CD4-positive, alpha-beta memory T cell (primary cell): ENCODE measurements around the gene PRKG2. TPM values are rescaled to one million over a fixed set of nuclear protein-coding genes. Genes with fewer than 3 reads are reported as not detected.
A peak's percentile ranks its signal among the peaks of the same experiment; 100 is the strongest.

Experiments used
- CTCF ChIA-PET: fragments of 350-600 bp; sonication (Branson Sonifier 250); formaldehyde crosslinking; loops from one replicate; lab custom pipeline; 2021; ENCODE audit warnings: inconsistent platforms; ENCODE audit not compliant: partially characterized antibody; lab: Charles Lee
- POLR2A ChIA-PET: fragments of 350-600 bp; sonication (Branson Sonifier 250); formaldehyde crosslinking; loops from one replicate; lab custom pipeline; 2021; ENCODE audit not compliant: partially characterized antibody; lab: Charles Lee
- DNase-seq, 5 donors: peaks; one replicate each; pipeline versions ENCODE4 v3.0.0 to v3.0.0-alpha.2; 2020 to 2022; ENCODE audit warnings: mixed read lengths in 1 of 5
- H3K27ac ChIP-seq: one replicate; pipeline ENCODE4 v1.7.0; 2013; ENCODE audit warnings: low read depth, low read length
- H3K27me3 ChIP-seq: 2 replicates; pipeline ENCODE4 v1.7.0; 2013; ENCODE audit warnings: mild to moderate bottlenecking, low read length, moderate library complexity; ENCODE audit not compliant: insufficient read depth
- H3K36me3 ChIP-seq: 2 replicates; pipeline ENCODE4 v1.7.0; 2013; ENCODE audit warnings: mild to moderate bottlenecking, low read length, moderate library complexity; ENCODE audit not compliant: insufficient read depth
- H3K4me1 ChIP-seq: 2 replicates; pipeline ENCODE4 v1.7.0; 2013; ENCODE audit warnings: mild to moderate bottlenecking, low read length, moderate library complexity; ENCODE audit not compliant: insufficient read depth
- H3K4me3 ChIP-seq, 2 donors: one replicate each; pipeline ENCODE4 v1.7.0; 2013; ENCODE audit warnings: low read length in 2 of 2, mild to moderate bottlenecking in 1 of 2
- H3K9me3 ChIP-seq, 2 donors: one replicate each; pipeline ENCODE4 v1.7.0; 2013; ENCODE audit warnings: low read length in 2 of 2, control low read depth in 1 of 2; ENCODE audit not compliant: control insufficient read depth in 1 of 2
- H3K27ac Mint-ChIP-seq, 7 donors: one replicate each; pipeline ENCODE4 v1.8.0; 2020 to 2021; ENCODE audit warnings: mixed read lengths in 7 of 7, mild to moderate bottlenecking in 6 of 7, inconsistent platforms in 3 of 7, moderate library complexity in 3 of 7
- H3K27me3 Mint-ChIP-seq, 2 donors: one replicate each; pipeline ENCODE4 v1.8.0; 2020 to 2021; ENCODE audit warnings: mixed read lengths in 2 of 2
- H3K36me3 Mint-ChIP-seq, 2 donors: one replicate each; pipeline ENCODE4 v1.8.0; 2020 to 2021; ENCODE audit warnings: mixed read lengths in 2 of 2, inconsistent platforms in 1 of 2, mild to moderate bottlenecking in 1 of 2
- H3K4me1 Mint-ChIP-seq, 4 donors: one replicate each; pipeline ENCODE4 v1.8.0; 2020 to 2021; ENCODE audit warnings: mixed read lengths in 4 of 4, mild to moderate bottlenecking in 1 of 4
- H3K4me3 Mint-ChIP-seq, 8 donors: one replicate each; pipeline ENCODE4 v1.8.0; 2020 to 2021; ENCODE audit warnings: mixed read lengths in 8 of 8, mild to moderate bottlenecking in 7 of 8, moderate library complexity in 6 of 8, inconsistent platforms in 3 of 8
- H3K9me3 Mint-ChIP-seq, 8 donors: one replicate each; pipeline ENCODE4 v1.8.0; 2020 to 2021; ENCODE audit warnings: mixed read lengths in 8 of 8, mild to moderate bottlenecking in 5 of 8, inconsistent platforms in 3 of 8, moderate library complexity in 1 of 8
- intact Hi-C: fragments of 100-400 bp; cut with micrococcal nuclease; formaldehyde crosslinking; loops from one replicate; pipeline ENCODE4 v1.15.1; 2023
- polyA plus RNA-seq, 2 donors: library from polyadenylated mRNA; unstranded; fragments of 300-500 nt; fragmentation: Illumina TruSeq; gene quantifications; one replicate each; pipeline ENCODE4 v1.2.3, GENCODE V29; 2021
- total RNA-seq, 2 experiments: library from RNA; stranded (reverse); gene quantifications; one replicate each; pipeline ENCODE4 v1.2.3, GENCODE V29; 2021

Gene PRKG2
- total RNA-seq (1 to 10 TPM; 1.7 to 2.2 TPM), polyA plus RNA-seq (1 to 10 TPM; 1.5 to 5.1 TPM)

GRCh38 chr4:81214881-81215868, at the start of gene PRKG2:
TSS of gene PRKG2 (minus strand) at chr4:81215222. CDS start at chr4:81205047, 10,175 bp downstream.
- ChIA-PET POLR2A (no interaction called here), CTCF (no interaction called here)
- H3K36me3 ChIP-seq = no peaks in the 10 kb centered on the region
- no peak for DNase-seq
- H3K9me3 ChIP-seq = no peaks in the 10 kb centered on the region
- no peak within 1 kb of the TSS for H3K4me3 ChIP-seq
- no peaks in the 10 kb centered on the region for H3K4me1 ChIP-seq
- Mint-ChIP-seq H3K9me3 (peaks cover 0 to 2% (median 0%) of the 10 kb centered on the region in 8 donors), H3K27me3 (peaks cover 15 to 21% of the 10 kb centered on the region in 2 donors), H3K4me1 (peaks cover 0 to 9% (median 5%) of the 10 kb centered on the region in 4 donors), H3K36me3 (no peaks in the 10 kb centered on the region), H3K4me3 (peak within 1 kb of the TSS in 6 of 8 donors; percentile 53 to 80 (median 65)), H3K27ac (no peak within 1 kb of the TSS)
- H3K27me3 ChIP-seq = no peaks in the 10 kb centered on the region
- no peak within 1 kb of the TSS for H3K27ac ChIP-seq
- intact Hi-C loops = no loop called here

DNA sequence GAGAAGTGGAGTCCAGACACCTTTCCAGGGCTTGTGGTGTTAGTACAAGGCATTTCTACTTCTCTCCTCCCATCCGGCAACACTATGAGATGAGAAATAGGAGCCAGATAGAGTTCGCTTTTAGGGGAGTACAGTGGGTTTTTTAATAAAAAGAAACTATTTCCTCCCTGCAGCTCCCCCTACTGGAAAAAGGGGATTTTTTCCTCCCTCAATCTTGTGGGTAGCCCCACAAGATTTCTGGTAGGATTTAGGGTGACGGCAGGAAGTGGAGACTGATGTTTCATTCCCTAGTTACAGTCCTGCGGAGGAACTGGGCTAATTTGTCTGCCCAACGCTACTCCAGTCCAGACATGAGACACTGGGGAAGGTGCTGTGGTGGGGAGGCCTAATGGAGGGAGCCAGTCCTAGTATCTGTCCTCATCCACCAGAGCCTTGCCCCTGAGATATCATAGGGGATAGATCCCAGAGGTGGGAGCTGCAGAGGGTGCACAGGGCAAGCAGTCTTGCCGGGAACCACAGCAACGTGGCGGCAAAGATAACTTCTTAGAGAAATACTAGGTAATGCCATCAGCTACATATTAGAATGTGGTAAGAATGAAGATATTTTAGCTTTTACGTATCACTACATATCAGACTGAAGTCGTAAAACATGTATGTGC, 45.5 kb upstream of the PRKG2 start:
- CTCF ChIA-PET = no interaction called here
- Histone ChIP-seq H3K27ac (no peak overlapping the region), H3K4me1 (no peaks in the 10 kb centered on the region), H3K4me3 (no peak overlapping the region), H3K27me3 (no peaks in the 10 kb centered on the region), H3K36me3 (no peaks in the 10 kb centered on the region), H3K9me3 (no peaks in the 10 kb centered on the region)
- Mint-ChIP-seq H3K4me1 (no peaks in the 10 kb centered on the region), H3K36me3 (no peaks in the 10 kb centered on the region), H3K4me3 (no peak overlapping the region), H3K27ac (no peak overlapping the region), H3K27me3 (peaks cover 5% of the 10 kb centered on the region in 2 donors), H3K9me3 (peaks cover 0 to 7% (median 0%) of the 10 kb centered on the region in 8 donors)
- intact Hi-C loops = no loop called here
- POLR2A ChIA-PET = no interaction called here
- DNase-seq = no peak

DNA sequence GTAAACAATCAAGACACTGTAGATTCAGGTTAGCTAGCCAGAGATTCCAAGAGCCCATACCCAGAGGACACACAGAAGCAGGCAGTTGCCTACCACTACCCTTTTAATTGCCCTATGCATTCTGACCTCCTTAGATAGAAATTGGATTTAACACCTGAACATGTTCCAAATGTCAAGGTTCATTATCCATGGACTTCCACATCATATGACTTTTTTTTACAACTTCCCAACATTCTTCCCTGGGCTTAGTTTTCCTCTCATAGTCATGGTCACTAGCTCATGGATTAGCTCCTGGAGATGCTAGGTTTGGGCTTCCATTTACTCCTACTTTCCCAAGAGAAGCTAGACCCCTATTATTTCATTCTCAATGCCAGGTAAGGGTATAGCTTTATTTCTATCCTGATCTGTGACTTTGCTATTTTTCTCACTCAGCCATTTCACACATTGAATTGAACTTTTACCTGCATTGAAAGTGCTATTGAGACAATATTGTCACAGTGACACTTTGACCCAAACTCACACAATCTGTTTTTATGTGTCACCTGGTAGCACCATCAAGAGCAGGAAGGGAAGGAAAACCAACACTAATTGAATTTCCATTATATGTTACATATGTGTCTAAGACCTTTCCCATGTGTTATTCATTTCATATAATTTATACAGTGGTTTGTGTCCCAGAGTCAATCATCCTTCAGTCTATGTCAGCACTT, 44.0 kb upstream of the PRKG2 start:
- H3K36me3 Mint-ChIP-seq = no peaks in the 10 kb centered on the region
- Histone ChIP-seq H3K4me1 (no peaks in the 10 kb centered on the region), H3K36me3 (no peaks in the 10 kb centered on the region), H3K27ac (no peak overlapping the region), H3K9me3 (no peaks in the 10 kb centered on the region), H3K4me3 (no peak overlapping the region), H3K27me3 (no peaks in the 10 kb centered on the region)
- CTCF ChIA-PET = no interaction called here
- POLR2A ChIA-PET = no interaction called here
- no peak overlapping the region for H3K27ac Mint-ChIP-seq
- H3K4me1 Mint-ChIP-seq = no peaks in the 10 kb centered on the region
- DNase-seq = no peak
- intact Hi-C loops = loop anchor here (5.0 kb wide), 1 partner anchor 192 kb away; no protein-coding TSS in a partner anchor
- no peak overlapping the region for H3K4me3 Mint-ChIP-seq
- H3K9me3 Mint-ChIP-seq = no peaks in the 10 kb centered on the region
- H3K27me3 Mint-ChIP-seq = peaks cover 5 to 6% of the 10 kb centered on the region in 2 donors

- Histone ChIP-seq H3K9me3 (no peaks in the 10 kb centered on the region), H3K4me3 (no peak overlapping the region), H3K27ac (no peak overlapping the region), H3K36me3 (no peaks in the 10 kb centered on the region), H3K4me1 (no peaks in the 10 kb centered on the region), H3K27me3 (no peaks in the 10 kb centered on the region)
- CTCF ChIA-PET = no interaction called here
- no peaks in the 10 kb centered on the region for H3K4me1 Mint-ChIP-seq
- H3K4me3 Mint-ChIP-seq = no peak overlapping the region
- no peak overlapping the region for H3K27ac Mint-ChIP-seq
- no peaks in the 10 kb centered on the region for H3K36me3 Mint-ChIP-seq
- intact Hi-C loops = loop anchor here (5.0 kb wide), 1 partner anchor 191 kb away; no protein-coding TSS in a partner anchor
- POLR2A ChIA-PET = no interaction called here
- DNase-seq = no peak
- peaks cover 7 to 8% of the 10 kb centered on the region in 2 donors for H3K27me3 Mint-ChIP-seq
- no peaks in the 10 kb centered on the region for H3K9me3 Mint-ChIP-seq
Measured at GRCh38 chr4:81257816-81258215, 42.8 kb upstream of the PRKG2 start.

DNA sequence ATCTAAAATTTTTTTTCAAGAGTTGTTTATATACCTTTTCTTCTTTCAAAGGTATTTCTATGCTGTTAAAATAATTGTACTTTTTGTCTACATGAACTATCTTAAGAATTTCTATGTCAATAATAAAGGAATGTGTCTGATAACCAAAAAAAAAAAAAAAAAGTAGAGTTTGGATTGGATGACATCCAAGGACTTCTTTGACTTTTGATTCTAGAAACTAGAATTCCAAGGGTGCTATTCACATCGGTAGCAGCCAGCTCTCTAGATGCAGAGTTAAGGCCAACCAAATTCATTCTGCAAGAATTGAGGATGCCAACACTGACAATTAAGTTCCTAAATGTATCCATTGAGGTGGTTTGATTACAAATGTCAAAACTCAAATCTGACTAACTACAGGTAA, 42.0 kb upstream of the PRKG2 start:
- H3K4me3 ChIP-seq = no peak overlapping the region
- no peaks in the 10 kb centered on the region for H3K27me3 ChIP-seq
- Mint-ChIP-seq H3K4me1 (no peaks in the 10 kb centered on the region), H3K27ac (no peak overlapping the region), H3K9me3 (no peaks in the 10 kb centered on the region), H3K36me3 (no peaks in the 10 kb centered on the region), H3K4me3 (no peak overlapping the region), H3K27me3 (peaks cover 7 to 8% of the 10 kb centered on the region in 2 donors)
- H3K27ac ChIP-seq = no peak overlapping the region
- ChIA-PET POLR2A (no interaction called here), CTCF (no interaction called here)
- no peaks in the 10 kb centered on the region for H3K4me1 ChIP-seq
- intact Hi-C loops = loop anchor here (5.0 kb wide), 1 partner anchor 190 kb away; no protein-coding TSS in a partner anchor
- DNase-seq = no peak
- no peaks in the 10 kb centered on the region for H3K9me3 ChIP-seq
- H3K36me3 ChIP-seq = no peaks in the 10 kb centered on the region

DNA sequence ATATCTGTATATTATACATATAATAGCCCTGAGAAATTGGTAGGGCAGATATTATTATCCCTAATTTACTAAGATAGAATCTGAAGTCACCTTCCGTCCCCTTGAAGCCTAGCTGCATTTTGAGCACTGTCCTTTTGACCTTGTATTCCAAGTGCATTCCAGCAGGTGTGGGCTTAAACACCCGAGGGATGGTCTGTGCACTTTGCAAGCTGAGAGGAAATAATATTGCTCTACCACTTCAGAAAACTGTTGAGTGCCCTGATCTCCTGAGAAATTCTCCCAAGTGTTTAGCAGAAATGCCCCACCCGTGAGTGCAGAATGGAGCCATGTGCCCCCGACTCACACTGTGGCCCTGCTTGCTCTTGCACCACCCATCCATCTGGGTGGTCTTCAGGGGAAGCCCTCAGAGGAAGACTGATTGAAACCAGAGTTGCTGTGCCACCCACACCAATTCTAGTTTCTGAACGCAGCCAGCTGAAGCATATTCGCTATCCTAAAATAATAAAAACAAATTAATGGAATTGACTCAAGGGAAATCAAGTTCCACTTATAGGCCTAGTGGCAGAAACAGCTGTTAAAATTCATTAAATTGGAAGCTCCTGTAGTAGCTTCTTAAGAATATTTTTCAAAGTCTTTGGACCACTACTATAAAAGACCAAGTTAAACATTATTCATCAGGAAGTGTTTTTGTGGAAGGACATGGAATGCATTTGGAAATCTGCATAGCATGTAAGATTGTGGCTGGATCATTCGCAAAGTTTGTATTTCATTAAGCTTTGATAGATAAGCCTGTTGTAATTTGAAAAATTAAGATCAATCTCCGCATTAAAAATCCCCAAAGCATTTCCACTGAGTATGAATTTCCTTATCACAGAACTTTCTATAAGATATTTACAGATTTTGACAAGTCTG, 41.3 kb upstream of the PRKG2 start:
- intact Hi-C loops = loop anchor here (5.0 kb wide), 1 partner anchor 189 kb away; no protein-coding TSS in a partner anchor
- peaks cover 0 to under 1% (median 0%) of the 10 kb centered on the region in 8 donors for H3K9me3 Mint-ChIP-seq
- no peak overlapping the region for H3K4me3 Mint-ChIP-seq
- Histone ChIP-seq H3K36me3 (no peaks in the 10 kb centered on the region), H3K4me1 (no peaks in the 10 kb centered on the region), H3K27ac (no peak overlapping the region), H3K27me3 (no peaks in the 10 kb centered on the region), H3K9me3 (no peaks in the 10 kb centered on the region), H3K4me3 (no peak overlapping the region)
- H3K27me3 Mint-ChIP-seq = peaks cover 6 to 7% of the 10 kb centered on the region in 2 donors
- ChIA-PET POLR2A (no interaction called here), CTCF (no interaction called here)
- no peak overlapping the region for H3K27ac Mint-ChIP-seq
- H3K4me1 Mint-ChIP-seq = no peaks in the 10 kb centered on the region
- H3K36me3 Mint-ChIP-seq = no peaks in the 10 kb centered on the region
- DNase-seq = no peak
